ENCODE measurements around the gene TMEM62.
"Not testable (repeated sequence)": the region's sequence is repeated elsewhere in the genome, so short reads cannot be mapped to it uniquely, and the experiment has no call there.

DNA sequence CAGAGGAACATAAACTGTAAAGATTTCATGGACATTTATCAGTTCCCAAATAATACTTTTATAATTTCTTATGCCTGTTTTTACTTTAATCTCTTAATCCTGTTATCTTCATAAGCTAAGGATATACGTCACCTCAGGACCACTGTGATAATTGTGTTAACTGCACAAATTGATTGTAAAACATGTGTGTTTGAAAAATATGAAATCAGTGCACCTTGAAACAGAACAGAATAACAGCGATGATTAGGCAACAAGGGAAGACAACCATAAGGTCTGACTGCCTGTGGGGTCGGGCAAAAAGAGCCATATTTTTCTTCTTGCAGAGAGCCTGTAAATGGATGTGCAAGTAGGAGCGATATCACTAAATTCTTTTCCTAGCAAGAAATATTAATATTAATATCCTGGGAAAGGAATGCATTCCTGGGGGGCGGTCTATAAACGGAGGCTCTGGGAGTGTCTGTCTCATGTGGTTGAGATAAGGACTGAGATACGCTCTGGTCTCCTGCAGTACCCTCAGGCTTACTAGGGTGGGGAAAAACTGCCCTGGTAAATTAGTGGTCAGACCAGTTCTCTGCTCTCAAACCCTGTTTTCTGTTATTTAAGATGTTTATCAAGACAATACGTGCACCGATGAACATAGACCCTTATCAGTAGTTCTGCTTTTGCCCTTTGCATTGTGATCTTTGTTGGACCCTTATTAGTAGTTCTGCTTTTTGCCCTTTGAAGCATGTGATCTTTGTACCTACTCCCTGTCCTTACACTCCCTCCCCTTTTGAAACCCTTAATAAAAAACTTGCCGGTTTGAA is 5.0 kb upstream of the TMEM62 start:
- TF ChIP-seq EZH2 (IDR thresholded peaks at IDR 0.05; ENCODE audit: insufficient read depth, poor library complexity, severe bottlenecking); EZH2phosphoT487 (IDR thresholded peaks at IDR 0.05; ENCODE audit: insufficient read depth, low read depth): not testable (repeated sequence)

Data from GM23248 (cell line).